Stimulated activated CD4-positive, alpha-beta T cell treated with anti-CD3 and anti-CD28 coated beads, Interleukin-4, amount 100 ng/mL, for 24 hours (primary cell): ENCODE results near the gene RETREG1.
A peak's percentile ranks its signal among the peaks of the same experiment; 100 is the strongest.
"Not testable (repeated sequence)": the region's sequence is repeated elsewhere in the genome, so short reads cannot be mapped to it uniquely, and the experiment has no call there.

ENCODE experiments used
- DNase-seq: peaks from one replicate; pipeline ENCODE4 v3.0.0-alpha.2; 2020

The RETREG1 gene

DNA sequence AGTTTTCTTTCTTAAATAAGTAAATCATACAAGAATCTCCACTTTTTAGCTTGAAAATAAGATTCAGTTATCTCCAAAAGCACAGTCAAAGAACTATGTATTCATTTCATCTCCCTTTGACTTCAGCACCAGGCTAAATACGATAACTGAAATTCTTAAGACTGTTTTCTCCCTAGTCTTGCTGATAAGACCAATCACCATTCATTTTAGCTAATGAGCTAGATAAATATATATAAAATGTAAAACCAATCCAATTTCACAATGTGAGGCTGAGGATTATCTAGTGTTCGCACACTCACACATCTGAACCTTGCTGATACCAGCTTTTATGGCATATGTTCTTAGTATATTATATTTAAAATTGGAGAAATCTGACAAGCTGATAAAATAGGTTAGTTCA, 133.9 kb downstream of the RETREG1 start:
- DNase-seq: no peak

DNA sequence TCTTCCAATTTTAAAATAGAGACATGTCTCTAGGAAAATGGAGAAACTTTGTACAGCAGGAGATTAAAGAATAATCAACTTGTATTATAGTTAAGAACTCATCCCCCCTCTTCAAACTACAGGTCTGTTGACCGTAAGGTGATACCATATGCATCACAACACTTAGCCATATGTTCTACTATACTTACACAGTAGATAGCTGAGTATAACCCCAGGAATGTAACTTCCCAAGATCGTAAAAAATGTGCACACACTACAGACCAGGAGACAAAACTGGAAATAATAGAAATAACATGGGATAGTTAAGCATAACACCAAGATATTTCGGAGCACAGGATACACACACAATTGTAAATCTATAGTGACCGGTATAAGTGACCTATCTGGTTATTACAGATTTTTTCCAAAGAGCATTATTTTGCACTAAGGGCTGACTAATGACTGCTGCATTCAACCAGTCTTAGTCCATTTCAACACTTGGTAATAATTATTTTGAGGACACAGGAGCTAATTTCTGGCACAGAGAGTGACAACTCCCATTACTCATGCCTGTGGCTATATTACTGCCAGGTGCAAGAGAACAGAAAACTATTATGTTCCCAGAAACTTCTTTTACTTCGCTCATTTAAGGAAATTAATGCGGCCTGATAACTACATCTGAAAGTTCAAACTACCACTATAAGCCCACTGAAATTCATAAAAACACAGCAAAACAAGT, 135.8 kb downstream of the RETREG1 start:
- DNase-seq: no peak

DNA sequence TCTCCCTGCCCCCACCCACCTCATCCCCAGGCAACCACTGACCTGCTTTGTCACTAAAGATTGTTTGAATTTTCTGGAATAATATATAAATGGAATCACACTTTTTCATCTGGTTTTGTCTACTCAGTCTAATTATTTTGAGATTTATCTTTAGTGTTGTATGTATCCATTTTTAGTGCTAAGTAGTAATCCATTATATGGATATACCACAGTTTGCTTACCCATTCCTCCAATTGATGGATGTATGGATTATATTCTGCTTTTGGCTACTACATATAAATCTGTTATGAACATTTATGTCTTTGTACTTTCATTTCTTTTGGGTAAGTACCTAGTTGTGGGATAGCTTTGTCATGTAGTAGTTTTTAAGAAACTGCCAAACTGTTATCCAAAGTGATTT, 136.7 kb downstream of the RETREG1 start:
- DNase-seq: no peak

DNA sequence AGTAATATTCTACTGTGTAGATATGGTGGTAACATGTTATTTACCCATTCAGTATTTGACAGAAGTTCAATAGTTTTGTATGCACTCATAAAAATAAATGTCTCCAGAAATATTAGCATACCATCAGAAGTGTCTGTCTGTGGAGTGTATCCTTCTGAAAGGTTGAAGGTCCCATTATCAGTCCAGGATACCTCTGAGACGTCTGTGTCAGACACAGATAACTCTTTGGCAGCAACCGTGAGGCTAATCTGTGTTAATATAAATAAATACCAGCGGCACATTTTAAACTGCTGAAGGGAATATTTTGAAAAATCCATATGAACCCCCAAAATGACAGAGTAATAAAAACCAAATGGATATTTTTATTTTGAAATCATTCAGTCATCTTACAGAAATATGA, 139.3 kb downstream of the RETREG1 start:
- DNase-seq: no peak

DNA sequence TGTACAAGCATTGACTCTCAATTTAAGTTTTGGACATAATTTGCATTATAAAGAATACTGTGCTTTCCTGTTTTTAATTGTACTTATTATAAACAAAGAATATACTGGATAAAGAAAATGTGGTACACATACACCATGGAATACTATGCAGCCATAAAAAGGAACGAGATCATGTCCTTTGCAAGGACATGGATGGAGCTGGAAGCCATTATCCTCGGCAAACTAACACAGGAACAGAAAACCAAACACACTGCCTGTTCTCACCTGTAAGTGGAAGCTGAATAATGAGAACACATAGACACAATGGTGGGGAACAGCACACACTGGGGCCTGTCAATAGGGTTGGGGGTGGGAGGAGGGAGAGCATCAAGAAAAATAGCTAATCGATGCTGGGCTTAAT, 140.4 kb downstream of the RETREG1 start:
- DNase-seq: not testable (repeated sequence)

DNA sequence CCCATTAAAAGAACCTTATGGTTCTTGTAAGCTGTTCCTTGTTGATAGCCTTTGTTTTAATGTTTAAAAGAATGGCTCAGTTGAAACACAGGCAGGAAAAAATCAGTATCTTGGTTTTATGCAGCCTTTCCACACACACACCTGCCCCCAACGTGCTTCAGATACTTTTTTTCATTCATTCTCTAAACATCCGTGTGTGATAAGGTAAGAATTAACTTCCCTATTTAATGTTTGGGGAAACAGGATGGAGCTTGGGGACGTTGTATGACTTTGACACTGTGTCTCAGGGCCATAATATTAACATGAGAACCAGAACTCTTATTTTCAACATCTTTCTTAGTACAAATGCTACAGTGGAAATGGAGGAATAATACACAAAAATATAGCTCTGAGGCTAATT, 145.4 kb downstream of the RETREG1 start:
- DNase-seq: no peak

DNA sequence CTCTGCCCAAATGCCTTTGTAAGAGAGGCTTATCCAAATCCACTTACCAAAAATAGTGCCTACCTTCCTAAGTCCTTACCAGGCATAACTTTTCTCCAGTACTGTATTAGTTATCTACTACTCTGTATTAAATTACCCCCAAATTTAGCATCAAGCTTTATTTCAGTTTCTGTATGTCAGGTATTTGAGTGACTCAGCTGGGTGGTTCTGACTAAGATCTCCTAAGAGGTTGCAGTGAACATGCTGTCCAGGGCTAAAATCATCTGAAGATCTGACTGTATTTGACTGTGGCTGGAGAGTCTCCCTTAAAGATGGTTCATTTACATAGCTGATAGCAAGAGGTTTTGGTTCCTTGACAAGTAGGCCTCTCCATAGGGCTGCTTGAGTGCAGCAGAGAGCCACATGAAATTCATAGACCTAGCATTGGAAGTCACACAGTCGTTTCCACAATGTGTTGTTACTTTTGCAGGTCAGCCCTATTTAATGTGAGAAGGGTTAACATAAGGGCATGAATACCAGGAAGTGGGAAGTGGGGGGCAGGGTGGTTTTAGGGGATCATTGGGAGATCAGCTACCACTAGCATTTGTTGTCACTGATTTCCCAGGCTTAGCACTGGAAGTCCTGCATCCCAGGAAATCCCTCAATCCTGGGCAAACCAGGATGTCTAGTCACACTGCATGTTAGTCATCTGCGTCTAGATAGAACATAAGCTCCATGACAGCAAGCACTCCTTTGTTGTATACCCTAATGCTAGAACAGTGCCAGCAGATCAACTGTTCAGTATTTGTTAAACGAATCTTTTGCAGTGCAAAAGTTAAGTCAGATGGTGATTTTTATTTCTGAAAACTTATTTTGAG, 149.2 kb downstream of the RETREG1 start:
- DNase-seq: peak; percentile 32

DNA sequence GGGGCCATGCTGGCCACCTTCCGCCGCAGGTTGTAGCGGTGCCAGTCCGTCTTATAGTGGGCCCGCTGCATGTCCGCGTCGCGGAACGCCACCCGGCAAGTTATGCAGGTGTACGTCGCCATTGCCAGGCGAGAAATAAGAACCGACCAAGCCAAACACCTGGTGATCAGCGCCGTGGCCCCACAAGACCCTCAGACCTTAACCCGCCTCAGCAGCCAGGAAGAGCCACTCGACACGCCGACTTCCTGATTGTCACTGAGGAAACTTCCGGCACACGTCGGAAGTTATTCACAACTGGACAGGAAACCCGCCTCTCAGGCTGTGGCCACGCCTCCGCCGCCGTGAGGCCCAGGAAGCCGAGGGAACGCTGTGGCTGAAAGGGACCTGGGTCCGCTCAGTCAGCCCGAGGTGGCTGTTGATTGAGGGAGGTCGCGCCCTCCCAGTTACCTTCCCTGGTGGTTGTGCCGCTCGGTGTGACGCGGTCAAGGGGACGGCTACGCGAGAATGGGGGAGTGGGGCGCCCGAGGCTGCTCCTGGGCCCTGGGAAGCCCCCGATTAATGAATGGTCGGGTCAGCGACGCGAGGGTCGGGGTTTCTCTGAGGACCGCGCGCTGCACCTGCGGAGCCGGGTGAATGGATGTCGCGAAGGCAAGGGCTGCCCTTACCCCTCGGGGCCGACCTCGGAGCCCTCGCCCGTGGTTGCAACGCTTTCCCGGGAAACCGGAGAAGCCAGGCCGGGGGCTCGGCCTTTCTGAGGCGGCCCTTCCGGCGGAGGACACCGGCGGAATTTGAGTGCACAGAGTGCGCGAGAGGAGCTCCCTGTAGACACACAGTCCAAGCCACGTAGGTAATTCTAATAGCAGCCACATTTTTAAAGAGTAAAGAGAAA, 151.0 kb downstream of the RETREG1 start, which contains the start of gene ZNF622:
Gene ZNF622 (minus strand): TSS at position 257 of the 889 bp plus-strand sequence. CDS start 135 bp downstream, at position 122.
- peak; percentile 90 for DNase-seq

DNA sequence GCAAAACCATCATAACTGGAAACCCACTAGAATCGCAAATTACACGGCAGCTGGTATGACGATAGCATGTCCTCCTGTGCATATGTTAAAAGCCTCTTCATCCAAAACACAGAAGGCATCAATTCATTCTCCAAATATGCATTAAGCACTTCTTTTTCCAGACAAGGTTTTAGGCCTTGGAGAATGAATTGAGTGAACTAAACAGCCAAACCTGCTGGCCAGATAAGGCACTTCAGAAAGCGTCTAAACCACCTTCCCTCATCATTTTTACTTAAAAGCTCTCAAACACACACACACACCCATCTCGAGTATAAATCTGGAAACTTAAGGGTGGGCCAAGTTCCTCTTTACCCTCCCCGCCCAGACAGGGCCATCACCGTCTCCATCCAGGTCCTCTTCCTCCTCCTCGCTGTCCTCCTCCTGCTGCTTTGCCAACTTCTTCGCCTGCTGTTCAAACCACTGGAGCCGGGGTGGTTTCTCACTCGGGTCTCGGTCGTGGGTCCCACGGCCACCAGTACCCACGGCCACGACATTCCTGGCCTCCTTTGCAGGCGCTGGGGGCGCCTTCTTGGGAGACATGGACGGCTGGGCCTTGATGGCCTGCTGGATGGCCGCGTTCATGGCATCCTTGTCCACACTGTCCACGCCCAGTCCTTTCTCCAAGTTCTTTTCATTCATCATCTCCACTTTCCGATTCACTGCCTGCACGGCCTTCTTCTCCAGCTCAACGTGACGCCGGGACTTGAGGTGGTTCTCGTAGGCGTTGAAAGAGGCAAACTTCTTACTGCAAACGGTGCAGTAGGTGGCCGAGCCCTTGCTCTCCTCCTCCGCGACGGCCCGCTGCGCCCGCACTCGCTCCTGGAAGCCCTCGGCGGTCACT, 151.9 kb downstream of the RETREG1 start:
- DNase-seq: peak; percentile 30

DNA sequence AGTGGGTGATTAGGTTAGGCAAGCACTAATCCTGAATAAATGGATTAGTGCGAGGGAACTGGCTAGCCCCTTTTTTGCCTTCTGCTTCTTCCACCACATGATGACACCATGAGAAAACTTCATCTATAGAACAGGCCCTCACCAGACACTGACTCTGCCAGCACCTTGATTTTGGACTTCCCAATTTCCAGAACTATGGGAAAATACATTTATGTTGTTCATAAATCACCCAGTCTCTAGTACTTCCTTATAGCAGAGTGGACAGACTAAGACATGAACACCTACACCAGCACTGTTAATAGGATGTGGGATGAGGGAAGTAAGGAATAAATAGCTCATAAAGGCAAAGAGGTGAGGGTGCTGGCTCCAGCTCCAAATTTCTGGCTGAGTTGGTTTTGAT, 152.6 kb downstream of the RETREG1 start:
- no peak for DNase-seq

DNA sequence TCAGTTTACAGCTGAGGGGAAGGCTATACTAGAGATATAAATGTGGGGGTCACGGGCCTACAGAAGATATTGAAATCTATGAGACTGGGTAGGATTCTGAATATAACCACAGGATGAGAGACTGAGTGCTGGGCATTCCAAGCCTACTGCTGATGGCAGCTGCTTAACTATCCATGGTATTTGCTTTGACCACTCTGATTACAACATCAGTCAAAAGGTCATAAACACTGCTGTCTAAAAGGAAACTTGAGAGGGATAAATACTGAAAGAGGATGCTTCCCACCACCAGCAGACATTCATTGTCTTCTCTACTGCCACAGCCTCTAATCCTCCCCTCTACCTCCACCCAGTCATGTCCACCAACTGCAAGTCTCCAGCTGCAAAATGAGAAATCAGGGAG, 155.0 kb downstream of the RETREG1 start:
- no peak for DNase-seq

DNA sequence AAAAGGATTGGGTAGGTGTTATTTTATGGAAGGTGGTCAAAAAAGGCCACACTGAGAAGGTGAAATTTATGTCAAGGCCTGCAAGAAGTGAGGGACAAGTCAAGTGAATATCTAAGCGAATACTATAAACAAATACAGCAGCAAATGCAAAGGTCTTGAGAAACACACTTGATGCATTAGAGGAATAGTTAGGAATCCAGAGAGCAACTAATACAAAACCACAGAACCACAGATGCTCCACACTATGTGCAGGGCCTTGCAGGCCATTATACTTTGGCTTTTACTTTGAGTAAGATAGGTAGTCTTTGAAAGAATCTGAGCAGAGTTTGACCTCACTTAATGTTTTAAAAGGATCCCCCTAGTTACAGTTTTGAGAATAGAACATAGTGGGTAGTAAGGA, 155.8 kb downstream of the RETREG1 start:
- no peak for DNase-seq

DNA sequence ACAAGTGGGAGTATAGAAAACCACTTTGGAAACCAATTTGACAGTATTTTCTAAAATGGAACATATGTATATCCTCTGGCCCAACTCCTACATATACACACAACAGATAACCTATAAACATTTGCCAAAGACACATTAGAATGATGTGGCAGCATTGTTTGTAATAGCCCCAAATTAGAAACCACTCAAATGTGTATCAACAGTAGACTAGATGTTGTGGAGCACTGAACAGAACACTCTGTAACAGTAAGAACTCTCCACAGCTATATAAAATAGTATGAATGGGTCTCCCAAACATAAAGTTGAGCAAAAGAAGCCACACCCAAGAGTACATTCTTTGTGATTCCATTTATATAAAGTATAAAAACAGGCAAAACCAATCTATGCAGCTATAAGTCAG, 157.3 kb downstream of the RETREG1 start:
- no peak for DNase-seq

DNA sequence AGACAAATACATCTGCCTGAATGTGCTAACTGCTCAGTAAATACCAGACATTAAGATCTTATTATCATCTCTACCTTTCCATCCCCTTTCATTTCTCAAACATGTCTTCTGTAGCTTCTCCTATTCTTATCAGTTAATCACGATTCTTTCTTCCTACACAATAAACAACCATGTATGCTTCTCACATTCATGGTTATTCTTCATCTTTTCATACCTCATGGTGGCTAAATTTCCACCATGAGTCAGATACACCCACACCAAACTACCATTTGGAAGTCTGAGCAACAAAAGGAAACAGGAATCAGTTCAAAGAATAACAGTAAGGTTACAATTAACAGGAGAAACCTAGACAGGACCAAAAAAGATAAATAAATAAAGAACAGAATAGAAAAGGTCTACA, 158.9 kb downstream of the RETREG1 start:
- DNase-seq: no peak

DNA sequence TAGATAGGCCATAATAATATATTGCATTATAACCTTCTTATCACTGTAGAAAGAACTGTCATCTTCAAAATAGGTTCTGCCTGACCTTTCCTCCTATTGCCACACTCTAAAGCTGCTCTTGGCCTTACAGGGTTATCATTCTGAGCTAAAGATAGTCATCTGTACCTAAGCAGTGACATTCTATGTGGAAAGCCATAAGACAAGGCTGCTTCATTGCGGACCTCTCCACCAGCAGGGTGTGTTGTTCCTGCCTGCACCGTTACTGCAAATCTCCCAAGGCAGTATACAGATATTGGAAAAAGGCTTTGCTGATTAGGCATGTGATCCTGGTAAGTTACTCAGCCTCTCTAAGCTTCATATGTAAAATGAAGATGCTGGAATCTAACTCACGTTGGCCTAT, 159.3 kb downstream of the RETREG1 start:
- no peak for DNase-seq

DNA sequence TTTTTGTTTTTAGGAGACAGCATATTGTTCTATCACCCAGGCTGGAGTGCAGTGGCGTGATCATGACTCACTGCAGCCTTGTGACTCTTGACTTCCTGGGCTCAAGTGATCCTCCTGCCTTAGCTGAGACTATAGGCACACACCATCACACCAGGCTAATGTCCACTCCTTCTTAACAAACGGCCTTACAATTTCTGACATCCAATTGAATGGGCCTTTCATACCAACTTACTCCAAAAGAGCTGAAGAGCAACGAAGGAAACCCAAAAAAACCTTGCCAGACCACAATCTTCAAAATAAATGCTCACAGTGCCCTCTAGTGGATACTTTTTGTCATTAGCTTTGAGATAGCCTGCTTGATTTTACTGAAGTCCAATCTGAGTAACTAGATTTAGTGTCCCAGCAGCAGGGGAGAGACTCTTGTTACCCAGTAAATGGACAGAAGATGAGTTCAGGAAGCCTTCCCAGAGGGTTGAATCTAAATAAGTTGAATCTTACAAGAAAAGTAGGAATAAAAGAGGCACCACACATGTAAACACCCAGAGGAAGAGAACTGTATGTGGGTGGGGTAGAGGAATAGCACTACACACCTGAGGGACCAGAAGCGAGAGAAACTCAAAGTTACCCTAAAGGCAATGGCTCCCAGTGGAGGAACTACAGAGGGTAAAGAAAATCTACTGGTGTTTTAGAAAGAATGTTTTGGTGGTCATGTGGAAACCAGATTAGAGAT, 160.5 kb downstream of the RETREG1 start:
- peak; percentile 37 for DNase-seq

DNA sequence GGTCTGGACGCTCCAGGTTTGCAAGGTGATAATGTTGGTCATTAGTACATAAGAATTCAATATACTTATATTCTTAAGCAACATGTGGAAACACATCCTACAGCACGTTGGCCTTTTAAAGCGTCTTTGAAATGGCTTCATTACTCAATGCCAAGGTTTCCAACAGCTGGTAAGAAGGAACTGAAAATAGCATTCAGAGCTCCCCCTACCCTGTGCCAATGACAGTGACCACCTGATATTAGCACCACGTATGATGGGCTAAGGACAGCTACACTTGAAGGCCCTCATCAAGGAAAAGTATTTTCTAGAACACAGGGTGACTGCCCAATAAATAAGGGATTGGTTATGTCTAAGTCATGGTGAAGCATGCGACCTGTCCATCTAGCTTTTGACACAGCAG, 161.1 kb downstream of the RETREG1 start:
- DNase-seq: no peak

DNA sequence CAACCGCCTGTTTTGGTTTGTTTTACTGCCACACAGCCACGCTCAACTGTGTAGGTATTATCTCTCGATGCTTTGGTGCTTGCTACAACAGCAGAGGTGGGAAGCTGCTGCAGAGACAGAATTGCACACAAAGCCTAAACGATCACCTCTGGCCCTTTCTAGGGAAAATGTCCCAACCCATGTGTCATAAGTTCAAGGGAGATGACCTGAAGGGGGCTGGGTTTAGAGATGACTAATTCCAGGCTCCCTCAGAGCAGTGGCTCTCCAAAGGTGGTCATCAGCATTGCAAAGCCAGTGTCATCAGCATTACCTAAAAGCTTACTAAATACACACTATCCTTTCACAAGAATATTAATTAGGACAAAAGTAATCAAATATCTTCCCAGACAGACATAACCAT, 162.1 kb downstream of the RETREG1 start:
- no peak for DNase-seq

DNA sequence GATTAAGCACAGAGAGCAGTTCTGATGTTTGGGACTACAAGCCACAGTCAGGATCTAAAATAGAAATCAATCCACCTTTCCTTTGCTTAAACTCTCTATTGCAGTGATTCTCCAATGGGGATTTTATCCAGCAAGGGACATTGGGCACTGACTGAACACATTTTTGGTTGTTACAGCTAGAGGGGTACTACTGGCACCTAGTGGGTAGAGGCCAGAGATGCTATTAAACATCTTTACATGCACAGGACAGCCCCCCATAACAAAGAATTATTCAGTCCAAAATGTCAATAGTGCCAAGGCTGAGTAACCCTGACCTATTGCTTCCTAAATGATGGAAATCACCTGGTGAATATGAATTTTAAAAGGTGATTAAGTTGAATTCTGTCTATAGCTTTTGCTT, 163.2 kb downstream of the RETREG1 start:
- DNase-seq: no peak

DNA sequence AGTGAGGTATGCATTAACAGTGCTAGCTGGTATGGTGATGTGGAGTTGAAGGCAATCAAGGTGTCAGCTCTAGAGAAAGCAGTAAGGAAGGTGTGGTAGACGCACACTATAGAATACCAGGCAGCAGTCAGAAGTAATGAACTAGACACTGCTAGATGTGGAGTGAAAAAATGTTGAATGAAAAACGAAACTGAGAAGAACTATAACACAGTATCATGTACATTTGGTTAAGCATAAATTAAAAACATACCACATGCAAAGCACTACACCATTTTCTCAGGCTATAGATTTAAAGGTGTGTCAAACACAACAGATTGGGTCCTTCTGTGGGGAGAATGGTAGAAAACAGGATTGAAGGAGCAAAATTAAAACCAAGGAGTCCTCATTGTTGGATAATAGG, 166.6 kb downstream of the RETREG1 start:
- no peak for DNase-seq

DNA sequence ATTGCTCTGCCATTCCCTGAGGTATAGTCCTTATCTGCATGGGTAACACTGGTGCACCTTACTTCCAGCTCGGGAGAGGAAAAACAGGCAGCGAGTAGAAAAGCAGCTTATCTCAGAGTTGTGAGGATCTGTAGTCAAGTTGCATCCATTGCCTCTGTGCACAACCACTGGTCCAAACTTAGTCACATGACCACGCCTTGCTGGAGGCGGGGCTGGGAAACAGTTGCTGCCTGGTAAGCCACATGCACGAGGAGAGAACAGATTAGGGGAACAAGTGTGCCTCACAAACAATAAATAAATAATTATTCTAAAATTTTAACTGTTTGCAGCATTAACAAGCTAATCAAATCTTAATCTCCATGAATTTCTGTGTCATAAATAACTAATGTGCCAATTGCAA, 169.8 kb downstream of the RETREG1 start:
- no peak for DNase-seq

DNA sequence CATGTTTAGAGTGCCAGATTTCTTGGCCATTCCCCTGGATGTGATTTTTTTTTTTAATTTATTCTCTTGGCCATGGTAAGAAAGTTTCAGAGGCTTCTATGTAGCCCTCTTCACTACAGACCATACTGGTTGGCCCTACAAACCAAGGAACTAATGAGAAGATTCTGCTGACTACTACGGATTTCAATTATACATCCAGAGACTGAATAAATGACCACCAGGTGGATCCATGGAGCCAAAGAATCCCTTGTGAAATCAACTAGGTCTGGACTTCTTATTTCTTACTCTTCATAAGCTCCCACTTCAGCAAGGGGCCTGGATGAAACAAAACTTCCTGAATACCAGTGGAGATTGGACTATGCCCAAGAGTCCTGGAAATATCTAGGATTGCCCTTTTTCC, 178.8 kb downstream of the RETREG1 start:
- DNase-seq: no peak
